SH-SY5Y (cell line): ENCODE results near the gene REST.

Source experiments
- GATA2 ChIP-seq: IDR thresholded peaks from 2 replicates; pipeline ENCODE4 v1.6.1; 2011; ENCODE audit warnings: mild to moderate bottlenecking, low read depth, low read length
- GATA3 ChIP-seq: IDR thresholded peaks from 2 replicates; pipeline ENCODE4 v1.6.1; 2011; ENCODE audit warnings: low read depth, mild to moderate bottlenecking, low read length, moderate library complexity

DNA sequence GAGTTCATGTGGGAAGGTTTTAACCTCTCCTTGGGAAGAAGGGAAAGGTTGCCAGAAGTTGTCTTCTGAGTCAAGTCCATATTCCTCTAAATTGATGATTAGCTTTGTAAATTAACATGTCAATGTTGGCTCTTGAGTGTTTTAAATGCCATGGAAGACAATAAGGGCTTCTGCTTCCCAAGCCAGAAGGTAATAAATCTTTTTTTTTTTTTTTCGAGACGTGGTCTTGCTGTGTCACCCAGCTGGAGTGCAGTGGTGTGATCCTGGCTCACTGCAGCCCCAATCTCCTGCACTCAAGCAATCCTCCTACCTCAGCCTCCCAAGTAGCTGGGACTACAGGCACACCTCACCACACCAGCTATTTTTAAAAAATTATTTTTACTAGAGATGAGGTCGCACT lies 5.0 kb upstream of the REST start:
- TF ChIP-seq GATA2 = no peak
- TF ChIP-seq GATA3 = no peak
